IPS-18a (cell line): Measurements from ENCODE around the gene HEPHL1.
"Not testable (repeated sequence)": the region's sequence is repeated elsewhere in the genome, so short reads cannot be mapped to it uniquely, and the experiment has no call there.

Source experiments
- H3K27ac ChIP-seq: one replicate; pipeline ENCODE4 v1.5.1; 2013; ENCODE audit warnings: low read length
- H3K27me3 ChIP-seq: one replicate; pipeline ENCODE4 v1.6.1; 2013; ENCODE audit warnings: mild to moderate bottlenecking, low read length; ENCODE audit not compliant: control insufficient read depth, insufficient read depth
- H3K36me3 ChIP-seq: one replicate; pipeline ENCODE4 v1.6.1; 2013; ENCODE audit warnings: low read depth, low read length; ENCODE audit not compliant: control insufficient read depth
- H3K4me1 ChIP-seq: one replicate; pipeline ENCODE4 v1.6.1; 2013; ENCODE audit warnings: low read depth, low read length; ENCODE audit not compliant: control insufficient read depth
- H3K4me3 ChIP-seq: one replicate; pipeline ENCODE4 v1.5.1; 2013; ENCODE audit warnings: low read length
- H3K9ac ChIP-seq: one replicate; pipeline ENCODE4 v1.6.1; 2013; ENCODE audit warnings: mild to moderate bottlenecking, low read length, moderate library complexity
- H3K9me3 ChIP-seq: one replicate; pipeline ENCODE4 v1.6.1; 2013; ENCODE audit warnings: low read depth, low read length; ENCODE audit not compliant: control insufficient read depth

HEPHL1 gene

GRCh38 chr11:94091091-94091490, 69.9 kb downstream of the HEPHL1 start:
- Histone ChIP-seq H3K9me3 (no peaks in the 10 kb centered on the region), H3K27ac (no peak overlapping the region), H3K4me3 (no peak overlapping the region), H3K9ac (no peak overlapping the region), H3K4me1 (no peaks in the 10 kb centered on the region), H3K27me3 (no peaks in the 10 kb centered on the region), H3K36me3 (no peaks in the 10 kb centered on the region)

GRCh38 chr11:94100253-94100652, 79.1 kb downstream of the HEPHL1 start:
- H3K4me3 ChIP-seq: no peak overlapping the region
- no peaks in the 10 kb centered on the region for H3K4me1 ChIP-seq
- H3K9ac ChIP-seq: no peak overlapping the region
- no peaks in the 10 kb centered on the region for H3K27me3 ChIP-seq
- no peaks in the 10 kb centered on the region for H3K36me3 ChIP-seq
- no peak overlapping the region for H3K27ac ChIP-seq
- H3K9me3 ChIP-seq: peaks cover 6% of the 10 kb centered on the region

- Histone ChIP-seq H3K9ac (no peak overlapping the region), H3K36me3 (no peaks in the 10 kb centered on the region), H3K27me3 (no peaks in the 10 kb centered on the region), H3K9me3 (peaks cover 6% of the 10 kb centered on the region), H3K4me3 (no peak overlapping the region), H3K27ac (no peak overlapping the region), H3K4me1 (peaks cover 5% of the 10 kb centered on the region)
Measured at GRCh38 chr11:94103471-94103870, 82.3 kb downstream of the HEPHL1 start.

- H3K9ac ChIP-seq: no peak overlapping the region
- H3K27ac ChIP-seq: no peak overlapping the region
- H3K36me3 ChIP-seq: no peaks in the 10 kb centered on the region
- H3K9me3 ChIP-seq: peaks cover 6% of the 10 kb centered on the region
- peaks cover 5% of the 10 kb centered on the region for H3K4me1 ChIP-seq
- H3K27me3 ChIP-seq: no peaks in the 10 kb centered on the region
- no peak overlapping the region for H3K4me3 ChIP-seq
Measured at GRCh38 chr11:94104734-94105133, 83.6 kb downstream of the HEPHL1 start.

GRCh38 chr11:94106716-94107115, 85.6 kb downstream of the HEPHL1 start:
- Histone ChIP-seq H3K4me1 (peaks cover 5% of the 10 kb centered on the region), H3K27me3 (no peaks in the 10 kb centered on the region), H3K36me3 (no peaks in the 10 kb centered on the region)

DNA sequence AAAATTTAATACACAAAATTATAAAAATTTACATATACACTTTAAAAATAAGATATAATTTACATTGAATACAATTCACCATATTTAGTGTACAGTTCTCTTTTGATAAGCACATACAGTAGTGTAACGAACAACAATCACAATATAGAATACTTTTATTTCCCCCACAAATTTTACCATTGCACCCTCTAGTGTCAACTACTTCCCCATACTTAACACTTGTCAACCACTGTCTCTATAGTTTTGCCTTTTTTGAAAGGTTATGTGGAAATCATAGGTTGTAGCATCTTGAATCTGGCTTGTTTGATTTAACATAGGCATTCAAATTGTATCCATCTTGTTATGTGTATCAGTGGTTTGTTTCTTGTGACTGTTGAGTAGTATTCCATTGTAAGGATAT, 86.2 kb downstream of the HEPHL1 start:
- H3K27ac ChIP-seq: no peak overlapping the region
- no peak overlapping the region for H3K9ac ChIP-seq

More at GRCh38 chr11:94106716-94107115, 85.6 kb downstream of the HEPHL1 start:
- no peaks in the 10 kb centered on the region for H3K9me3 ChIP-seq
- no peak overlapping the region for H3K27ac ChIP-seq
- no peak overlapping the region for H3K9ac ChIP-seq
- no peak overlapping the region for H3K4me3 ChIP-seq

GRCh38 chr11:94111241-94111640, 90.1 kb downstream of the HEPHL1 start:
- no peak overlapping the region for H3K27ac ChIP-seq
- H3K9me3 ChIP-seq: no peaks in the 10 kb centered on the region
- no peak overlapping the region for H3K4me3 ChIP-seq
- H3K27me3 ChIP-seq: no peaks in the 10 kb centered on the region
- H3K36me3 ChIP-seq: no peaks in the 10 kb centered on the region
- H3K9ac ChIP-seq: no peak overlapping the region
- H3K4me1 ChIP-seq: peaks cover 12% of the 10 kb centered on the region

More for the DNA sequence above, 86.2 kb downstream of the HEPHL1 start:
- Histone ChIP-seq H3K27me3 (no peaks in the 10 kb centered on the region), H3K9me3 (no peaks in the 10 kb centered on the region), H3K36me3 (no peaks in the 10 kb centered on the region), H3K4me1 (peaks cover 6% of the 10 kb centered on the region), H3K4me3 (no peak overlapping the region)

GRCh38 chr11:94111660-94112059, 90.5 kb downstream of the HEPHL1 start:
- H3K4me1 ChIP-seq: peaks cover 12% of the 10 kb centered on the region
- no peaks in the 10 kb centered on the region for H3K9me3 ChIP-seq
- no peak overlapping the region for H3K9ac ChIP-seq
- no peak overlapping the region for H3K4me3 ChIP-seq
- no peaks in the 10 kb centered on the region for H3K27me3 ChIP-seq
- no peak overlapping the region for H3K27ac ChIP-seq
- H3K36me3 ChIP-seq: no peaks in the 10 kb centered on the region

- Histone ChIP-seq H3K4me1 (peaks cover 12% of the 10 kb centered on the region), H3K9ac (no peak overlapping the region), H3K4me3 (no peak overlapping the region), H3K27me3 (no peaks in the 10 kb centered on the region), H3K27ac (no peak overlapping the region), H3K36me3 (no peaks in the 10 kb centered on the region), H3K9me3 (no peaks in the 10 kb centered on the region)
Measured at GRCh38 chr11:94112206-94112953, 91.2 kb downstream of the HEPHL1 start.

DNA sequence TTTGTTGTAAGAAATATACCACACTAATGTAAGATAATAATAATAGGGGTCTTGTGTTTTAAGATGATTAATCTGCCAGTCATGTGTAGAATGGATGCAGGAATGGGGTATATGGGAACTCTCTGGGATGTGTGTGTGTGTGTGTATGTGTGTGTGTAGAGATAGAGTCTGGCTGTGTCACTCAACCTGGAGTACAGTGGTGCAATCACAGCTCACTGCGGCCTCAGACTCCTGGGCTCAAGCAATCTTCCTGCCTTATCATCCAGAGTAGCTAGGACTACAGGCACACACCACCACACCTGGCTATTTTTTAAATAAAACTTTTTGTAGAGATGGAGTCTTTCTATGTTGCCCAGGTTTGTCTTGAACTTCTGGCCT, 96.0 kb downstream of the HEPHL1 start:
- Histone ChIP-seq H3K27me3 (no peaks in the 10 kb centered on the region), H3K36me3 (no peaks in the 10 kb centered on the region), H3K4me1 (peaks cover 41% of the 10 kb centered on the region), H3K9me3 (no peaks in the 10 kb centered on the region), H3K9ac (no peak overlapping the region), H3K27ac (no peak overlapping the region), H3K4me3 (no peak overlapping the region)

DNA sequence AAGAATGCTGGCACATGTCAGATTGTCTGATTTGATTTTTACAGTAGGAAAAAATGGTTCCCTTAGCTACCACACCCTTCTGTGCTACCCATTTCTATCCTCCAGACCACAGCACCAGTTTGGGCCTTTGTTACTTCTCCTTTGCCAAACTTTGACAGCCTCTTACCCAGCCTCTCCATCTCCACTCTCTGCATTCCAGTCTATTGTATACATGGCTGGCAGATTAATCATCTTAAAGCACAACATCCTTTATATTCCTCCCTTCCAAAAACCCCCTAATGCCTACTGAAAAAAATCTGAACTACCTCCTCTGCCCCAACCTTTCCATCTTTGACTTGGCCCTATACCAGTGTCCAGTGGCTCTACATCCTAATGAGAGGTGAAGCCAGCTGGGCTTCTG, 96.7 kb downstream of the HEPHL1 start:
- Histone ChIP-seq H3K27ac (no peak overlapping the region), H3K9me3 (no peaks in the 10 kb centered on the region), H3K4me1 (peaks cover 34% of the 10 kb centered on the region), H3K9ac (no peak overlapping the region), H3K4me3 (no peak overlapping the region), H3K36me3 (no peaks in the 10 kb centered on the region), H3K27me3 (no peaks in the 10 kb centered on the region)

- peaks cover 29% of the 10 kb centered on the region for H3K4me1 ChIP-seq
- not testable (repeated sequence) for H3K9ac ChIP-seq, H3K27ac ChIP-seq, H3K9me3 ChIP-seq, H3K36me3 ChIP-seq, H3K4me3 ChIP-seq, H3K27me3 ChIP-seq
Measured at GRCh38 chr11:94119676-94120075, 98.5 kb downstream of the HEPHL1 start.
